Activated CD4-positive, alpha-beta T cell treated with anti-CD3 and anti-CD28 coated beads for 24 hours (primary cell): ENCODE data around the gene KLHL29.

ENCODE experiments used
- DNase-seq, 2 donors: peaks; one replicate each; pipeline ENCODE4 v3.0.0-alpha.2; 2020; ENCODE audit warnings: low read depth in 2 of 2

The KLHL29 gene

GRCh38 chr2:23694058-23695045 is 309.4 kb downstream of the KLHL29 start:
- no peak for DNase-seq

- DNase-seq = no peak
Observed at GRCh38 chr2:23695214-23695889, 310.4 kb downstream of the KLHL29 start.

- no peak for DNase-seq
Observed at GRCh38 chr2:23695890-23696751, 311.1 kb downstream of the KLHL29 start.

GRCh38 chr2:23696752-23697045 is 311.7 kb downstream of the KLHL29 start:
- no peak for DNase-seq

- no peak for DNase-seq
Observed at GRCh38 chr2:23697256-23698075, 312.5 kb downstream of the KLHL29 start.

GRCh38 chr2:23698116-23698693 is 313.2 kb downstream of the KLHL29 start:
- no peak for DNase-seq

GRCh38 chr2:23698721-23699579 is 314.0 kb downstream of the KLHL29 start:
- DNase-seq = no peak

- no peak for DNase-seq
Observed at GRCh38 chr2:23699580-23699925, 314.6 kb downstream of the KLHL29 start.

- DNase-seq = no peak
Observed at GRCh38 chr2:23700627-23701026, 315.6 kb downstream of the KLHL29 start.

GRCh38 chr2:23703037-23703582 is 318.1 kb downstream of the KLHL29 start:
- DNase-seq = no peak

- no peak for DNase-seq
Observed at GRCh38 chr2:23703583-23704385, 318.8 kb downstream of the KLHL29 start.

GRCh38 chr2:23705771-23706612 is 321.0 kb downstream of the KLHL29 start:
- no peak for DNase-seq

GRCh38 chr2:23706613-23707078 is 321.7 kb downstream of the KLHL29 start:
- DNase-seq = no peak

- DNase-seq = no peak
Observed at GRCh38 chr2:23707096-23707495, 322.1 kb downstream of the KLHL29 start.

- DNase-seq = no peak
Observed at GRCh38 chr2:23708771-23709170, 323.8 kb downstream of the KLHL29 start.

- no peak for DNase-seq
Observed at GRCh38 chr2:23709311-23709710, 324.3 kb downstream of the KLHL29 start.

- DNase-seq = no peak
Observed at GRCh38 chr2:23711979-23712755, 327.2 kb downstream of the KLHL29 start.
